H4 (cell line): Measurements from ENCODE around the gene NKRF. TPM values are rescaled to one million over a fixed set of nuclear protein-coding genes. Genes with fewer than 3 reads are reported as not detected.
"Not testable (repeated sequence)": the region's sequence is repeated elsewhere in the genome, so short reads cannot be mapped to it uniquely, and the experiment has no call there.

Experiments
- DNase-seq: peaks from one replicate; pipeline ENCODE4 v3.0.0-alpha.2; 2015; ENCODE audit warnings: low spot score
- total RNA-seq: library from RNA; depleted of rRNA; stranded (reverse); fragments of >200 nt; shearing (Covaris generic); gene quantifications from 2 replicates; pipeline ENCODE4 v1.2.3, GENCODE V29; 2014; rRNA removed

Gene NKRF
- 5.5 and 9.1 TPM in 2 replicates for total RNA-seq

GRCh38 chrX:119606280-119607017 is at the start of gene NKRF:
Gene NKRF (minus strand): TSS chrX:119606424.
- peak; percentile 87 for DNase-seq

- peak; percentile 42 for DNase-seq
These were observed 48.9 kb upstream of the NKRF start for GRCh38 chrX:119655125-119655524.

GRCh38 chrX:119654112-119654531 is 47.9 kb upstream of the NKRF start:
- no peak for DNase-seq

- DNase-seq = no peak
These were observed 42.2 kb upstream of the NKRF start for GRCh38 chrX:119648421-119648775.

DNA sequence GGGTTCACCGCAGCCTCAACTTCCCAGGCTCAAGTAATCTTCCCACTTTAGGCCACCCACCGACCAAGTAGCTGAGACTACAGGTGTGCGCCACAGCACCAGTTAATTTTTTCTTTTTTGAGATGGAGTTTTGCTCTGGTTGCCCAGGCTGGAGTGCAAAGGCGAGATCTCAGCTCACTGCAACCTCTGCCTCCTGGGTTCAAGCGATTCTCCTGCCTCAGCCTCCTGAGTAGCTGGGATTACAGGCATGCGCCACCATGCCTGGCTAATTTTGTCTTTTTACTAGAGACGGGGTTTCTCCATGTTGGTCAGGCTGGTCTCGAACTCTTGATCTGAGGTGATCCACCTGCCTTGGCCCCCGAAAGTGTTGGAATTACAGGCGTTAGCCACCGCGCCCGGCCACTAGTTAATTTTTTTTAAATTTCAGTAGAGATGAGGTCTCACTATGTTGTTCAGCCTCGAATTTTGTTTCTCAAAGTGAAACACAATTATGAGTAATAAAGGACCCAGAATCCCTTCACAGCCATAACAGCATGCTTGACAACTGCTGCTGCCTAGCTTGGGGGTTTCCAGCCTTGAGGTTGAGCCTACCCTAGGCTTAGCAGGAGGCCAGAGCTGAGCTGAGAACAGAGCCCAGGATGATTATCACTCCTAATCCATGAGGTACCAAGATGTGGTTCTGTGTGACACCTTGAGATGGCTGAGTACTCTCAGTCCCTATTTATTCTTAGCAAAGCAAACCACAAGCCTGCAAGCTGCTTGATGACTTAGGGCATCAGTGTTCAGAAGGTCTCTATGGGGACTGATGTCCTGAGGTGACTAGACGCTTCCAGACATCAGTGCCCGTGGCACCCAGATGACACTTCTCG is 41.6 kb upstream of the NKRF start:
- DNase-seq = no peak

GRCh38 chrX:119647089-119647488 is 40.9 kb upstream of the NKRF start:
- no peak for DNase-seq

DNA sequence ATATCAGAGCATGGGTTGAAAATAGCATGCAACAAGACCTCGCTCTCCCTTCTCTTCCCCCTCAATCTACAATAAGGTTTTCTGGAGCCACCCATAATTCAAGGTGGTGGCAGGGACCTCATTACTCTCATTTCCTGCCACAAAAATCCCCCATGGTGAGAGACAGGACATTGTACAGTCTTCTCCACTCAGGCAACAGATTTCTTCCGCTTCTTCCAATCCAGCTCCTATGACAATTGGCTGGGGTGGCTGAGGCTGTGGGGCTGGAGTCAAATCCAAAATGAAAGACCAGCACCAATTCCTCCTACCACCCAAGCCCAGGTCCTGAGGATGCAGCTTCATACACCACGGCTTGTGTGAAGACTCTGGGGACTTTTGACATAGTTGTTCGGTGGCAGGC is 40.3 kb upstream of the NKRF start:
- DNase-seq = no peak

DNA sequence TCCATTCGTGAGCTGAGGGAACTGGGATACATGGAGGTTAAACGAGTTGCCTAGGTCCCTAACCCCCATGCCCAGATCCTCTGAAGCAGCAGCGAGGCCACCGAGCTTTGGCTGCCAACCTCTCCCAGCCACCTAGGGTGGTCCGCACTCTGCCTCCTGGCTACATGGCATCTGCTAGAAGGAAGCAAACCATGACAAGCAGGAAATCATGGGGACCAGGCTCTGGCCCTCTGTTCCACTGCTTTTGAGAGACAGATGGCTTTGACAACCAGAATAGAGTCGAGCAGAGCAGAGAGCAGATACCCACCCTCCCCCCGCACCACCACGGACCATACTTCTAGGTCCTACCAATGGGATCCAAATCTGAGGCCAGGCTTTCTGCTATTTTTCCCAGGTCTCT is 37.5 kb upstream of the NKRF start:
- DNase-seq = no peak

- no peak for DNase-seq
These were observed 34.5 kb upstream of the NKRF start for GRCh38 chrX:119640731-119641170.

DNA sequence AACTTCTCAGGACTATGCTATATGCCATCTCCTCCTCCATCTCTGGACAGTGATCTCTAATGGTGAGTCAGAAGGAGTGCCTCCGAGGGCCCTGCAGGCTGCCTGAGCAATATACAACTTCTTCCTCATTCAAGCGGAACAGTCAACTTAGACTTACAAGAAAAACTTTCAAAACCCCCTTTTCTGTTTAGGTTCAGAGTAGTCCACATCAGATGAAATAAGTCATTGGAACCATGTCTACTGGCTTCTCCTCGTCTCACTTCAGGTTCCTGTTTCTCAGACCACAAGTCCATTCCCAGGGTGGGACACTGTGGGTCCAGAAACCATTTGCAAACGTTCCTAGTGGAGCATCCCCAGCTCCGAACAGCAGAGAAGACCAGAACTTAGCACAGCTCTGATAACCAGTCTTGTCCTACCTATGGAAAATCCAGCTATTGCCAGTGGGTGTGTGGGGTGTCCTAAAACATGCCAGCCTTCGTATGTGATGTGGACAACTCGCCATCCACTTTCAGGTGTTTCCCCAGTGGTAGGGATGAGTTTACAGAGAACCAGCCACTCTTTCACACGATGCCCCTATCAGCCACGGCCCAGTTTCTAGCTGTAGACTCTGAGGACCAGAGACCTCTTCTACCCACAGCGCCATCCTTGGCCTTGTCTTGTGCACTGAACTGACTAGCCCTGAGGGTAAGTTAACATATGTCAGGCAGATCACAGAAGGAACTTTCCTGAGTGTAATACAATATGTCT is 32.7 kb upstream of the NKRF start:
- DNase-seq = no peak

- not testable (repeated sequence) for DNase-seq
These were observed 31.2 kb upstream of the NKRF start for GRCh38 chrX:119637421-119637820.

GRCh38 chrX:119636419-119636818 is 30.2 kb upstream of the NKRF start:
- DNase-seq = no peak

- DNase-seq = no peak
These were observed 29.6 kb upstream of the NKRF start for GRCh38 chrX:119635799-119636198.

GRCh38 chrX:119635179-119635578 is 29.0 kb upstream of the NKRF start:
- DNase-seq = no peak

- DNase-seq = no peak
These were observed 19.6 kb upstream of the NKRF start for GRCh38 chrX:119625843-119626242.

- no peak for DNase-seq
These were observed 18.9 kb upstream of the NKRF start for GRCh38 chrX:119624951-119625668.

- DNase-seq = no peak
These were observed 18.2 kb upstream of the NKRF start for GRCh38 chrX:119624417-119624816.

DNA sequence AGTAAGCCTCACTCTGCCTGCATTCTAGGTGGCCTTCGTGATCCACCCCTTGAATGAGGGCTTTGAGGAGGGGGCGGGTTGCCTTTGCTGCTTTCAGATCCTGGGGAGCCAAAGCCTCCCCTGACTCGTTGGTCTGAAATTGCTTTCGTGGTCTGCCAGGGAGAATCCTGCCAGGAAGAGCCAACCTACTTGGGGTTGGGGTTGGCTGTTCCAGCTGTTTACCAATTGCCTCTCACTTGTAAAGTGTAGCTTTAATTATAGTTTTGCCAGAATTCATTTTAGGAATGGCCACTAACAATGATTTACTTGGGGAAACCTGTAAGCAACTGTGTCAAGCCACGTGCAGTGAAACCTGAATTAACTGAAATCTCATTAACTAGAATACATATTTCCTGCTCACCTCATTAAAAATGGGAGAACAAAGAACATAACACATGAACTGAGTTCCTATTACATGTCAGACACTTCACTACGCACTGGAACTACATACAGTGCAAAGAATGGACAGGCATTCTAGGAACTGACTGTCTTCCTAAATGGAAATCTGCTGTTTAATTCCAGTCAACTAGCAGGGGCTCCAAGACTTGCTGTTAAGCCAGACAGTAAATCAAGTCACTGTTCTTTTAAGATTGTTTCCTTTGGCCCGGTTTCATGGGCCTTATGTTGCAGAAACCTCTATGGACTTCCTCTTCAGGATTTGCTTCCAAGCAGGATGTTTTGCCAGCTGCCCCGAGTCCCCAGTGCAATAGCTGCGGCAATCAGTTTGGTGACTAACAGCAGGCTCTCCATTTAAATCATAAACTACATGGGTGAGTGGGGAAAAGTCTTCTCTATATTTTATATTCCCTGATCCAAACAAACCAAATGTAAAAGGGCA is 16.4 kb upstream of the NKRF start:
- DNase-seq = no peak

DNA sequence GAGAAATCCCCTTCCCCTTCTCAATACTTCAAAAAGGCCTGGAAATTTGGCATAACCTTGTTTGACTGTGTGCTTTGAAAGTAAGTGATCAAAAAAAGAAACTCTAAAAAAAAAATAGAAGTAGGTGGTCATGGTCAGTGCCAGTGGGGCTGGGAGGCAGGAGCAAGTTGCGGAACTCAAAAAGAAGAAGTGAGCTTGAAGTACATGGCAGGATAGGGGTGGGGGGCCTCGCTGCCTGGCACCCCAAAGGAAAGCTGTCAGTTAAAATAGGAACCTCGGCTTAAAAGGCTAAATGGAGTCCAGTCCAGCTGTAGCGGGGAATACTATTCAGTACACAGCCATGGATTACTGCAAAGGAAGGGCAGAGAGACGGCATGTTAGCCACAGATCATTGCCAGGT is 12.2 kb upstream of the NKRF start:
- DNase-seq = no peak

- no peak for DNase-seq
These were observed 11.4 kb upstream of the NKRF start for GRCh38 chrX:119617517-119618164.
